VCaP (cell line): ENCODE results near the gene C16orf78.

Experiments used
- H3K27ac ChIP-seq: fragments of 450-650 bp; 2 replicates; pipeline ENCODE4 v1.5.1; 2017
- TF ChIP-seq, protein P1 (sequence below): fragments of 450-650 bp; conservative IDR thresholded peaks from 2 replicates; pipeline ENCODE4 v1.5.1; 2017; ENCODE audit warnings: mild to moderate bottlenecking, moderate library complexity

Gene C16orf78

DNA sequence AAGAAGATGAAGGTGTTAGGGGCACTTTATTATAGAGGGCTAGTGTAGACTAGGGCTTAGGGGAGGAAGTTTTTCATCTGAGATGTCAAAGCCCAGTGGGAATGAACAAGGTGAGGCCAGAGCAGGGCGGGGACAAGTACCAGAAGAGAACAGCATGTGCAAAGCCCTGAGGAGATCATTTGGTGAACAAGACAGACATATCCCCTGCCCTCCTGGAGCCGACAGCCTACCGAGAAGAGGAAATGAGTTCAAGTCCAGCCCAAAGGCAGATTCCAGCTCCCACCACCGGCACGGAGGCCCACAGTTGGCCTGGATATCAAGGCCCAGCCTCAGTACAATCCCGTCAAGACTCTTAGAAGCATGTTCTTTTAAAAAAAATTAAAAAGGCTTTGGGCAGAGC, 61.1 kb downstream of the C16orf78 start:
- TF ChIP-seq, protein P1, sequence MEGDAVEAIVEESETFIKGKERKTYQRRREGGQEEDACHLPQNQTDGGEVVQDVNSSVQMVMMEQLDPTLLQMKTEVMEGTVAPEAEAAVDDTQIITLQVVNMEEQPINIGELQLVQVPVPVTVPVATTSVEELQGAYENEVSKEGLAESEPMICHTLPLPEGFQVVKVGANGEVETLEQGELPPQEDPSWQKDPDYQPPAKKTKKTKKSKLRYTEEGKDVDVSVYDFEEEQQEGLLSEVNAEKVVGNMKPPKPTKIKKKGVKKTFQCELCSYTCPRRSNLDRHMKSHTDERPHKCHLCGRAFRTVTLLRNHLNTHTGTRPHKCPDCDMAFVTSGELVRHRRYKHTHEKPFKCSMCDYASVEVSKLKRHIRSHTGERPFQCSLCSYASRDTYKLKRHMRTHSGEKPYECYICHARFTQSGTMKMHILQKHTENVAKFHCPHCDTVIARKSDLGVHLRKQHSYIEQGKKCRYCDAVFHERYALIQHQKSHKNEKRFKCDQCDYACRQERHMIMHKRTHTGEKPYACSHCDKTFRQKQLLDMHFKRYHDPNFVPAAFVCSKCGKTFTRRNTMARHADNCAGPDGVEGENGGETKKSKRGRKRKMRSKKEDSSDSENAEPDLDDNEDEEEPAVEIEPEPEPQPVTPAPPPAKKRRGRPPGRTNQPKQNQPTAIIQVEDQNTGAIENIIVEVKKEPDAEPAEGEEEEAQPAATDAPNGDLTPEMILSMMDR, result no peak

DNA sequence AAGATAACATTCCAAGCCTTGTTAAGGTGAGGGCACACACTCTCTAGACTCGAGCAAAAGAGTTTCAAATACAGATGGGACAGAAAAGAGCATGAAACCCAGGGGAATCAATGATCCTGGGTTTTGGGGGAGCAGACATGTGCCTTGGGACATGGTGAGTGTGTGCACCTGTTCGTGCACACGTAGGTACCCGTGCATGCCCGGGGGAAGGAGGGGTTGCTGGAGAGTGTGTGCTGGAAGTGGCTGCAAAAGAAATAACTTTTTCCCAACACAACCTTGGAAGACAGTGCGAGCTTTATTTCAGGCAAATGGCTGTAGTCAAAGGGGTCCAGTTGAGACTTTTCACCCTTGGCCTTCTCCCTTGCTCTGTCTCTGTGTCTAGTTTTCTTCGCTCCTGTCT, 62.6 kb downstream of the C16orf78 start:
- TF ChIP-seq, protein P1, result no peak
- H3K27ac ChIP-seq, result no peak overlapping the region

More for the DNA sequence above, 61.1 kb downstream of the C16orf78 start:
- no peak overlapping the region for H3K27ac ChIP-seq

DNA sequence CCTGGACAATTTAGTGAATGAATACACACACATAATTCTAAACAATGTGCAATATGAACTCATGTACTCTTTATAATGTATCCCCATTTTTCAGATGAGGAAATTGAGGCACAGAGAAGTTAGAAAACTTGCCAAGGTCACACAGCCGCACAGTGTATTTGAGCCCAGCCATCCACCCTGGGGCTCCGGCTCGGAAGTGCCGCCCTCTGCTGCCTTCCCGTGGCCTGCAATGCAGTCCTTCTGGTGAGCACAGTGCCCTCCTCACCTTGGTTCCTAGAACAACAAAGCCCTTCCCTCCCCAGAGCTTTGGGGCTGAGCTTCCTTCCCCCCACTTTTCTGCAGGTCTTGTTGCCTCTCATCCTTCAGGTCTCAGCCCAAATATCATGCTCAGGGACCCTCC, 63.7 kb downstream of the C16orf78 start:
- no peak overlapping the region for H3K27ac ChIP-seq
- TF ChIP-seq, protein P1, result no peak

DNA sequence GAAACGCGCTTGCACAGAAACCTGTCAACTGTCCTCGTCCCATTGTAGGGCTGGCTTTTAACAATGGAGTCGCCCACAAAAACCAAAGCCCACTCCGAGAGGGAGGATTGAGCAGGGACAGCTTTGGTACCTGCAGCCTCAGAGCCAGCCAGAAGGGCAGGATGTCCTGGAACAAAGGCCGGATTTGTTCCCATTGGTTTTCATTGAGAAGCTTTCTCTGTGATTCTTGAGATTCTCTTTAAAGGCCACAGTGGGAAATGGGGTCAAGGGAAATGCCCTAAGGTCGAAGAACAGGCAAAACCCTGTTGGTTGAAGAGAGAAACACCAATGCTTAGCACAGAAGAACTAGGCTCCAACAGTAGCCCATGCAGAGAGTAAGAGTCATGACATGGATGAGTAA, 65.4 kb downstream of the C16orf78 start:
- no peak overlapping the region for H3K27ac ChIP-seq
- TF ChIP-seq, protein P1, result no peak

DNA sequence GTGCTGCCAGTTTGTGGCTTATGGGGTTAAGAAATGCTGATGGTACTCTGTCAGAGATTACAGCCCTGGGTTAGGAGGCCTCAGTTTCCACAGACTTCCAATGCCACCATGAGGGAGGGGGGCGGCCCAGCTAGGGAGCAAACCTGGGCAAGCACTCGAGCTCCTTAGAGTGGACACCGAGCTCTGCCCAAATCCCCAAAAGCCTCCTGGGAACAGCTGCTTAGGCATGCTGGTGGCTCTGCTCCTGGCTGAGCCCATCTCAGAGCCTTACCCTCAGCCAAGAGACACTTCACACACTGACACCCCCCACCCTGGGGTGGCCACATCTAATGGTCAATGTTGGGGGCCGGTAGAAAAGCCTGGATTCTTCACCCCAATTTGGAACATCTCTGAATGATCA, 66.1 kb downstream of the C16orf78 start:
- no peak overlapping the region for H3K27ac ChIP-seq
- TF ChIP-seq, protein P1, result no peak

DNA sequence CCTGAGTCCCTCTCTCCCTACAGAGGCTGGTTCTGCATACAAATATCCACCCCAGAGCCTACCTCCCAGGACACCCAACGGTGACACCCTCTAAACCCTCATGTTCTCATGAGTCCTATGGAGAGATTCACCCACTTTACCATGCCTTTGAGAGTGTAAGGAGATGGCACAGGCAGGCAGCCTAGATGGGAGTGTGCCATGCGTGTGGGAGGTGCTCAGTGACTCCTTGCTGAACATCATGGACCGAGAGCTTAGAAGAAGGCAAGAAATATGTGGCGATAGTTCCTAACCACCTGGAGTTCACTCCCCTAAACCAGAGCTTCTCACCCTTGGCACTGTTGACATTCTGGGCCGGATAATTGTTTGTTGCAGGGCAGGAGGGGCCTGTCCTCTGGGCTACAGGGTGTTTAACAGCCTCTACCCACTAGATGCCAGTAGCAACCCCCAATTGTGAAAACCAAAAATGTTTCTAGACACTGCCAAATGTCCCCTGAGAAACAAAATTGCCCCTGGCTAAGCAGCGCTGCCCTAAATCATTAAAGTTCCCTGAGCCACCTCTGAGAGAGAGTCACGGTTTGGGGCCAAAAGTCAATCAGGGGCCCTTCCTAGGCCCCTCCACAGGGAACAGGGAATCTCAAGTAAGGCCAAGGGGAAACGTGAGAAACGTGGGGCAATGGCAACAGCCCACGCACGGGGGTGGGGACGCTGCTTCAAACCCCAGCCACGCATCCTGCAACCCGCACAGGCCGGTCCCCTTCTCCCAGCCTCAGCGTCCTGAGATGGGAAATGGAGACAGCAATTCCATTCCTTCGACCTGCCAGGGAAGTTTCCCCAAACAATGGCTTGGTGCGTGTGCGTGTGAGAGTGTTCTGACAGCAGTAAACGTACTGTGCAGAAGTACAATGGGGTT, 66.8 kb downstream of the C16orf78 start:
- no peak overlapping the region for H3K27ac ChIP-seq

DNA sequence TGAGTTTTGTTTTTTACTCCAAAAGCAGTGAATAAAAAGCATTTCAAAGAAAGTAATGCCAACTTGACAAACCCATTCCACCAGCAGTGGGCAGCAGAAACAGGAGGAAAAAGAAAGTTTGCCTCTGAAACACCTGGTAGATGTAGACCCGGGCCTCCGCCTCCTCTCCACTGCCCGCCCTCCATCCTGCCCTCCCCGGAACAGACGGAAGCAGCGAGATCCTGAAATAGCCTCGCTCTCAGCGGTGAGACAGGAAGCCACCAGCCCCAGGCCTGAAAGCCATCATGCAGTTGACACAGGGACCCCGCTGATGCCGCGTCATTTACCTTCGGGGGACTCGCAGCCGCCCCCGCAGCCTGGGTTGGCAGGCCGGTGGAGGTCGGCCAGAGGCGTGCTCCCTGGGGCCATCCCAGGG, 67.8 kb downstream of the C16orf78 start:
- TF ChIP-seq, protein P1, result peak; percentile 20; the same call in 1 of the 2 replicates
- H3K27ac ChIP-seq, result no peak overlapping the region

More for the DNA sequence above, 66.8 kb downstream of the C16orf78 start:
- TF ChIP-seq, protein P1, result no peak
